Tibial nerve (tissue), 3 donors: ENCODE data around the gene SHD.

Source experiments
- CTCF ChIP-seq, 5 experiments: fragments of 200-600 bp in 3 of 5; fragments of 450-650 bp in 2 of 5; sonication (generic) in 3 of 5; IDR thresholded peaks; one replicate each; pipeline ENCODE4 v1.5.1; 2016 to 2019; ENCODE audit warnings: antibody characterized with exemption in 5 of 5, mild to moderate bottlenecking in 3 of 5, moderate library complexity in 2 of 5
- POLR2A ChIP-seq, 2 donors: fragments of 450-650 bp; IDR thresholded peaks; one replicate each; pipeline ENCODE4 v1.6.1; 2017; ENCODE audit warnings: antibody characterized with exemption in 2 of 2, mild to moderate bottlenecking in 2 of 2, moderate library complexity in 2 of 2

GRCh38 chr19:4316956-4317355 is 37.9 kb downstream of the SHD start:
- TF ChIP-seq CTCF (IDR thresholded peaks at IDR 0.05) (no peak), POLR2A (IDR thresholded peaks at IDR 0.05) (no peak)
